OCI-LY1 (cell line): ENCODE data around the gene PDE3A.

Source experiments
- EZH2 ChIP-seq: fragments of 200-600 bp; sonication (generic), shearing (Covaris generic); IDR thresholded peaks from 2 replicates; pipeline ENCODE4 v1.8.0; 2017; ENCODE audit warnings: borderline replicate concordance, mixed run types, mild to moderate bottlenecking, antibody characterized with exemption, low read length, moderate library complexity, mixed read lengths
- TF ChIP-seq, protein P1 (sequence below): fragments of 200-600 bp; sonication (generic), shearing (Covaris generic); IDR thresholded peaks from 2 replicates; pipeline ENCODE4 v1.5.1; 2017; ENCODE audit warnings: mild to moderate bottlenecking, antibody characterized with exemption, low read length, moderate library complexity, mixed read lengths

DNA sequence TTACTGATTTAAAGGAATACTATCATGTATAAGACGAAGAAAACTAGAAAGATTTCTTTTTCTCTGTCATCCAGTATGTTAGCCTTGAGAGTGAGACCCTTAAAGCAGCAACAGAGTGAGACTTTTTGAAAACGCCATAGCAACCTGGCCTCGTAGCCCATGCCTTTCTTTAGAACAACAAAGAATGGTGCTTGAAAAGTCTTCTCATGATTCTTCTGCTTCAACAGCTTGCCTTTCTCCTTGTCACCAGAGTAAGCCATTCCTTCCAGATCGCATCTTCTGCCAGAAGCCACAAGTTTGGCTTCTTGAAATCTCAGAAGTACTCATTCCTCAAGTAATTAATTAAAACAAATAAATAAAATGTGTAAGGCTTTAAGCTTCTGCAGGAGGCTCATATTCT lies 109.3 kb downstream of the PDE3A start:
- TF ChIP-seq, protein P1, sequence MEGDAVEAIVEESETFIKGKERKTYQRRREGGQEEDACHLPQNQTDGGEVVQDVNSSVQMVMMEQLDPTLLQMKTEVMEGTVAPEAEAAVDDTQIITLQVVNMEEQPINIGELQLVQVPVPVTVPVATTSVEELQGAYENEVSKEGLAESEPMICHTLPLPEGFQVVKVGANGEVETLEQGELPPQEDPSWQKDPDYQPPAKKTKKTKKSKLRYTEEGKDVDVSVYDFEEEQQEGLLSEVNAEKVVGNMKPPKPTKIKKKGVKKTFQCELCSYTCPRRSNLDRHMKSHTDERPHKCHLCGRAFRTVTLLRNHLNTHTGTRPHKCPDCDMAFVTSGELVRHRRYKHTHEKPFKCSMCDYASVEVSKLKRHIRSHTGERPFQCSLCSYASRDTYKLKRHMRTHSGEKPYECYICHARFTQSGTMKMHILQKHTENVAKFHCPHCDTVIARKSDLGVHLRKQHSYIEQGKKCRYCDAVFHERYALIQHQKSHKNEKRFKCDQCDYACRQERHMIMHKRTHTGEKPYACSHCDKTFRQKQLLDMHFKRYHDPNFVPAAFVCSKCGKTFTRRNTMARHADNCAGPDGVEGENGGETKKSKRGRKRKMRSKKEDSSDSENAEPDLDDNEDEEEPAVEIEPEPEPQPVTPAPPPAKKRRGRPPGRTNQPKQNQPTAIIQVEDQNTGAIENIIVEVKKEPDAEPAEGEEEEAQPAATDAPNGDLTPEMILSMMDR: no peak
- no peak for TF ChIP-seq EZH2
